GM23248 (cell line): ENCODE measurements around the gene KCNQ1OT1.

Source experiments
- EZH2 ChIP-seq: fragments of 200-600 bp; sonication (generic); IDR thresholded peaks from 2 replicates; pipeline ENCODE4 v1.6.1; 2018; ENCODE audit warnings: antibody characterized with exemption, mild to moderate bottlenecking; ENCODE audit not compliant: insufficient read depth, poor library complexity, severe bottlenecking
- EZH2phosphoT487 ChIP-seq: fragments of 200-600 bp; sonication (generic); IDR thresholded peaks from 2 replicates; pipeline ENCODE4 v1.6.1; 2018; ENCODE audit warnings: antibody characterized with exemption, moderate library complexity, mild to moderate bottlenecking, low read depth; ENCODE audit not compliant: insufficient read depth

GRCh38 chr11:2685566-2686359, 14.0 kb downstream of the KCNQ1OT1 start:
- no peak for TF ChIP-seq EZH2
- no peak for TF ChIP-seq EZH2phosphoT487
